ENCODE data around the gene TCHP. TPM values are rescaled to one million over a fixed set of nuclear protein-coding genes. Genes with fewer than 3 reads are reported as not detected.

Gene TCHP
- total and polyA plus RNA-seq, 2 donors (not counting 1 experiment from before 2014, with no cell fraction given), result 13.4 to 29.4 TPM

DNA sequence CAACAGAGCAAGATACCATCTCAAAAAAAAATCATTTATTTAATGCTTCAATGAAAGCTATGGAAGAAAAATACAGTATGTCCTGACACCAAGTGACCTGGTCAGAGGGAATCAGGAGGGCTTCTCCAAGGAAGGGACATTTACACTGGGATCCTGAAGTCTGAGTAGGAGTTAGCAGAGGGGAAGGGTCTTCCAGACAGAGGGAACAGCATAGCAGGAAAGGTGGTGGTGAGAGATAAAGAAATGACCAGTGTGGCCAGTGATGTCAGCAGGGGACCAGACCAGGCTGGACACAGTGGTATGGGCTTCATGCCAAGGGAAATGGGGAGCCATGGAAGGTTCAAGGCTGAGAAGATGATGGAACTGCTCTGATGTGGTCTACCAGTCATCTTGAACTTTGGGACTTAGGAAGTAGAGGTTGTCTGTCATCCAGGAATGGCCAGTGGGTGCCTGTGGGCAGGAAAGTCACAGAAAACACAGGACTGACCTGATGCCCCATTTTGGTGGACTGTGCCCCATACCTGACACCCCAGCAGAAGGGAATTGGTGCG, 7.8 kb upstream of the TCHP start:
- TF ChIP-seq EZH2 (IDR thresholded peaks at IDR 0.05; ENCODE audit: borderline replicate concordance, insufficient read depth, low read depth, low read length, poor library complexity, severe bottlenecking), result no peak
- TF ChIP-seq, protein P1, sequence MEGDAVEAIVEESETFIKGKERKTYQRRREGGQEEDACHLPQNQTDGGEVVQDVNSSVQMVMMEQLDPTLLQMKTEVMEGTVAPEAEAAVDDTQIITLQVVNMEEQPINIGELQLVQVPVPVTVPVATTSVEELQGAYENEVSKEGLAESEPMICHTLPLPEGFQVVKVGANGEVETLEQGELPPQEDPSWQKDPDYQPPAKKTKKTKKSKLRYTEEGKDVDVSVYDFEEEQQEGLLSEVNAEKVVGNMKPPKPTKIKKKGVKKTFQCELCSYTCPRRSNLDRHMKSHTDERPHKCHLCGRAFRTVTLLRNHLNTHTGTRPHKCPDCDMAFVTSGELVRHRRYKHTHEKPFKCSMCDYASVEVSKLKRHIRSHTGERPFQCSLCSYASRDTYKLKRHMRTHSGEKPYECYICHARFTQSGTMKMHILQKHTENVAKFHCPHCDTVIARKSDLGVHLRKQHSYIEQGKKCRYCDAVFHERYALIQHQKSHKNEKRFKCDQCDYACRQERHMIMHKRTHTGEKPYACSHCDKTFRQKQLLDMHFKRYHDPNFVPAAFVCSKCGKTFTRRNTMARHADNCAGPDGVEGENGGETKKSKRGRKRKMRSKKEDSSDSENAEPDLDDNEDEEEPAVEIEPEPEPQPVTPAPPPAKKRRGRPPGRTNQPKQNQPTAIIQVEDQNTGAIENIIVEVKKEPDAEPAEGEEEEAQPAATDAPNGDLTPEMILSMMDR (IDR thresholded peaks at IDR 0.05), result no peak
- Mint-ChIP-seq H3K9me3 (ENCODE audit: insufficient read depth) (no peaks in the 10 kb centered on the region), H3K27ac (peak overlapping the region; percentile 50), H3K27me3 (no peaks in the 10 kb centered on the region), H3K4me1 (peaks cover 49% of the 10 kb centered on the region), H3K4me3 (peak overlapping the region; percentile 54)
- Histone ChIP-seq H3K4me1 (ENCODE audit: control insufficient read depth in 2 of 2, insufficient read depth in 2 of 2, low read length in 2 of 2) (peaks cover 47 to 51% of the 10 kb centered on the region in 2 donors), H4K20me1 (ENCODE audit: control insufficient read depth, insufficient read depth, low read length, poor library complexity, severe bottlenecking) (no peaks in the 10 kb centered on the region), H2AFZ (ENCODE audit: insufficient read depth, low read depth, low read length, poor library complexity, severe bottlenecking) (peak overlapping the region; percentile 46), H3K4me3 (ENCODE audit: control extremely low read depth in 1 of 5, extremely low read depth in 1 of 5, insufficient read depth in 1 of 5, low read depth in 2 of 5, low read length in 4 of 5) (no peak overlapping the region), H3K27ac (ENCODE audit: low read length in 2 of 2) (peak overlapping the region; percentile 61 to 73), H3K9me3 (ENCODE audit: control extremely low read depth in 1 of 3, control insufficient read depth in 2 of 3, insufficient read depth in 1 of 3, low read length in 2 of 3) (no peaks in the 10 kb centered on the region), H3K27me3 (replicated peaks in 1 of 4; ENCODE audit: control extremely low read depth in 1 of 4, control insufficient read depth in 3 of 4, insufficient read depth in 4 of 4, low read length in 3 of 4) (no peaks in the 10 kb centered on the region), H3K79me2 (ENCODE audit: control insufficient read depth, insufficient read depth, low read length) (no peaks in the 10 kb centered on the region), H3K36me3 (replicated peaks in 1 of 2; ENCODE audit: control extremely low read depth in 1 of 2, control insufficient read depth in 1 of 2, extremely low read depth in 1 of 2, insufficient read depth in 2 of 2, low read length in 1 of 2) (no peaks in the 10 kb centered on the region), H3K4me2 (replicated peaks; ENCODE audit: low read depth, low read length, poor library complexity, severe bottlenecking) (peak overlapping the region; percentile 43), H3K9ac (ENCODE audit: low read length) (no peak overlapping the region)
- intact Hi-C loops (cut with micrococcal nuclease), result no loop called here
- DNase-seq, result no peak
- CTCF ChIA-PET, result interaction anchor here (1.4 to 1.5 kb wide), 2 partner anchors 47 to 120 kb away, joined by 3 to 4 read pairs; no protein-coding TSS in a partner anchor
- no CpG with 5 or more reads among the region's 1 CpG for WGBS (ENCODE audit: insufficient coverage)
- POLR2A ChIA-PET, result no interaction called here
- no peak for ATAC-seq (ENCODE audit: low read depth)

DNA sequence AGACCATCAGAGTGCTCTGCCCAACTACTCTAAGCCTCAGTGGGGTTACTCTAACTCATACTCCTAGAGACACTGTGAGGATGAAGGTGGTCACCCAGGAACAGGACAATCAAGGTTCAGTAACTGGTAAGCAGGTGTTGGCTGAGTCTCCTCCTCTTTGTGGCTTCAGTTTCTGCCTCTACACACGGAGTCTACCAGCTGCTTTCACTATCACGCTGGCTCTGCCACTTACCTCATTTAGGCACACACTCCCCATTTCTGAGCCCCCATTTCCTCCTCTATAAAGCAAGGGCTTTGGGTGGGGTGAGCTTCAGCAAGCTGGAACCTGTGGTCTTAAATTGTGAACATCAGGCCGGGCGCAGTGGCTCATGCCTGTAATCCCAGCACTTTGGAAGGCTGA, 7.3 kb upstream of the TCHP start:
- WGBS (ENCODE audit: insufficient coverage), result no CpG with 5 or more reads among the region's 4 CpGs
- peaks cover 44% of the 10 kb centered on the region for H3K4me1 Mint-ChIP-seq
- Histone ChIP-seq H3K4me3 (ENCODE audit: control extremely low read depth in 1 of 5, extremely low read depth in 1 of 5, insufficient read depth in 1 of 5, low read depth in 2 of 5, low read length in 4 of 5) (peak overlapping the region in 1 of 5 experiments; percentile 7), H3K9me3 (ENCODE audit: control extremely low read depth in 1 of 3, control insufficient read depth in 2 of 3, insufficient read depth in 1 of 3, low read length in 2 of 3) (no peaks in the 10 kb centered on the region), H4K20me1 (ENCODE audit: control insufficient read depth, insufficient read depth, low read length, poor library complexity, severe bottlenecking) (no peaks in the 10 kb centered on the region), H3K36me3 (replicated peaks in 1 of 2; ENCODE audit: control extremely low read depth in 1 of 2, control insufficient read depth in 1 of 2, extremely low read depth in 1 of 2, insufficient read depth in 2 of 2, low read length in 1 of 2) (no peaks in the 10 kb centered on the region), H3K27ac (ENCODE audit: low read length in 2 of 2) (peak overlapping the region; percentile 61 to 73), H2AFZ (ENCODE audit: insufficient read depth, low read depth, low read length, poor library complexity, severe bottlenecking) (peak overlapping the region; percentile 46), H3K4me2 (replicated peaks; ENCODE audit: low read depth, low read length, poor library complexity, severe bottlenecking) (peak overlapping the region; percentile 43), H3K9ac (ENCODE audit: low read length) (no peak overlapping the region), H3K79me2 (ENCODE audit: control insufficient read depth, insufficient read depth, low read length) (no peaks in the 10 kb centered on the region), H3K4me1 (ENCODE audit: control insufficient read depth in 2 of 2, insufficient read depth in 2 of 2, low read length in 2 of 2) (peaks cover 42 to 47% of the 10 kb centered on the region in 2 donors), H3K27me3 (replicated peaks in 1 of 4; ENCODE audit: control extremely low read depth in 1 of 4, control insufficient read depth in 3 of 4, insufficient read depth in 4 of 4, low read length in 3 of 4) (no peaks in the 10 kb centered on the region)
- no peaks in the 10 kb centered on the region for H3K27me3 Mint-ChIP-seq
- no peaks in the 10 kb centered on the region for H3K9me3 Mint-ChIP-seq (ENCODE audit: insufficient read depth)
- intact Hi-C loops (cut with micrococcal nuclease), result no loop called here
- TF ChIP-seq, protein P1 (IDR thresholded peaks at IDR 0.05), result no peak
- no peak for TF ChIP-seq EZH2 (IDR thresholded peaks at IDR 0.05; ENCODE audit: borderline replicate concordance, insufficient read depth, low read depth, low read length, poor library complexity, severe bottlenecking)
- CTCF ChIA-PET, result interaction anchor here (1.5 kb wide), 1 partner anchor 120 kb away, joined by 3 read pairs; no protein-coding TSS in a partner anchor
- DNase-seq, result peak; percentile 60
- peak overlapping the region; percentile 54 for H3K4me3 Mint-ChIP-seq
- H3K27ac Mint-ChIP-seq, result peak overlapping the region; percentile 50
- POLR2A ChIA-PET, result no interaction called here
- peak; percentile 71 for ATAC-seq (ENCODE audit: low read depth)
